Right ventricle myocardium superior (tissue), 1 donor: ENCODE measurements around the gene FAM222A. TPM values are rescaled to one million over a fixed set of nuclear protein-coding genes. Genes with fewer than 3 reads are reported as not detected.
A peak's percentile ranks its signal among the peaks of the same experiment; 100 is the strongest.

Experiments used
- ATAC-seq: fragments of 200-7000 bp; cut with Tn5 transposase; one replicate; pipeline ENCODE4 v1.9.1; 2020; ENCODE audit warnings: mild to moderate bottlenecking; ENCODE audit not compliant: poor library complexity
- DNase-seq: peaks from one replicate; pipeline ENCODE4 v3.0.0-alpha.2; 2020
- intact Hi-C: fragments of 100-400 bp; cut with DNase I; formaldehyde crosslinking; loops from one replicate; pipeline ENCODE4 v1.11.2; 2022
- total RNA-seq: library from RNA; stranded (reverse); fragmentation: NEBNext Ultra II Directional; extraction: Animal tissue kit (Norgen Biotek cat#: 25700); gene quantifications from one replicate; pipeline ENCODE4 v1.2.1, GENCODE V29; 2021
- donor health status: DM: no; HTN: yes; CAD: no; lungs with severe emphysema.

Gene FAM222A
- total RNA-seq, 1 donor from 2014 or later: 25.0 TPM

- peak; percentile 20 for DNase-seq
- intact Hi-C loops: no loop called here
- ATAC-seq: no peak
Measured at GRCh38 chr12:109731231-109731731, 17.7 kb downstream of the FAM222A start.

GRCh38 chr12:109731806-109732205, 18.2 kb downstream of the FAM222A start:
- ATAC-seq: no peak

GRCh38 chr12:109732321-109733305, 19.0 kb downstream of the FAM222A start:
- ATAC-seq (no peak), DNase-seq (peak; percentile 31)
- intact Hi-C loops: no loop called here

More at GRCh38 chr12:109731806-109732205, 18.2 kb downstream of the FAM222A start:
- peak; percentile 7 for DNase-seq
- intact Hi-C loops: no loop called here

- intact Hi-C loops: no loop called here
Measured at GRCh38 chr12:109734219-109735000, 20.8 kb downstream of the FAM222A start.

GRCh38 chr12:109735051-109735521, 21.5 kb downstream of the FAM222A start:
- DNase-seq: peak; percentile 23
- ATAC-seq: peak; percentile 33
- intact Hi-C loops: no loop called here

More at GRCh38 chr12:109734219-109735000, 20.8 kb downstream of the FAM222A start:
- DNase-seq (peak; percentile 34), ATAC-seq (no peak)

DNA sequence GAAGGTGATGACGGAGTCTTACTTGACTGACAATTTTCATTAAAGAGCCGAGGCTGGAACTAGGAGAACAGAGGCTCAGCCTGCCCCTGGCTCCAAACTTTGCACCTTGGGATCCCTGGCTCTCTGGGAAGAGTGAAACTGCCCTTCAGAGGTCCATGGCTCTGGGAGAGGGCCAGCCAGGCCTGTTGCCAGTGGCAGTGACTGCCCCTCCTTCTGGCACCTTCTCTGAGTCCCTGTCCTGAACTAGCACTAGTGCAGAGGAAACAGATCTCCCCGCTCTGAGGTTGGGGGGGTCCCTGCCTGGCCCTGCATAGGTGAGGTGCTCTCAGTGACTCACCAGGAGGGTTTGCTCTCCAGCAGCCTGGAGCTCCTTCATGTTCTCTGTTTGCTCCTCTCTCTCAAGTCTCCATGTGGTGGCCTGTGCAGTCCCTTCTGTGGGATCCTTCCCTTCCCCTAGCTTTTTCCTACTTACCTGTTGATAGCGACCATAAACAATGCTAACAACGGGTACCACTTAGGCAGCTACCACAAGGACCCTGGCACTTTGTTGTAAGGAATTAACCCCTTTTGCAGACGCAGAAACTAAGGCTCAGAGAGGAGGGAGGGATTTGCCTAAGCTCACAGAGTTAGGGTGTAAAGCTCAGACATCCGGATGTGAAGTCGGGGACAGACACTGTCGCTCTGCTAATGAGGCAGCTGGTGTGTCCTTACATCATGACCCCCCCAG, 22.4 kb downstream of the FAM222A start:
- peak; percentile 71 for DNase-seq
- intact Hi-C loops: no loop called here
- peak; percentile 85 for ATAC-seq

DNA sequence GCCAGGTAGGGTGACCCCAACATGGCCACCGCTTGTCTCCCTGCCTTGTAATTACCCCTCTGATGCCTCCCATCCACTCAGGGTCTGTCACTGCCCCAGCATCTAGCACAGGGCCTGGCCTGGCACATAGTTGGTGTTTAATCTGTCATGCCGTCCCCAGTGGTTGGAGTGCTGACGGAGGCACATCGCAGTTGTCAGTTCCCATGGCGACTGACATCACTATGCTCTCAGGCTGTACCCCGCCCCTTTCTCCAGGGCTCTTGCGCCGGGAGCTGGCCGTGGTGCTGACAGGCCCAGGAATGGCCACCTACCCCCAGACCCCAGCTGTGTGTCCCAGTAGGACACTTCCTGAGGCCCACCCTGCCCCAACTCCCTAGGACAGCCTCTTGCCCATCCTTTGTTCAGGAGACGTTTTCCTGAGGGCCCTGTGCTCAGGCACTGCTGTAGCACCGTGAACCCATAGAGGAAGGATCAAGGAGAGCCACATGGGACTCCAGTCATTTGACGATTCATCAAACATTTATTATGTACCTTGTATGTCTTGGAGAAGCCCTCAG, 23.0 kb downstream of the FAM222A start:
- ATAC-seq: peak; percentile 22
- DNase-seq: peak; percentile 37

DNA sequence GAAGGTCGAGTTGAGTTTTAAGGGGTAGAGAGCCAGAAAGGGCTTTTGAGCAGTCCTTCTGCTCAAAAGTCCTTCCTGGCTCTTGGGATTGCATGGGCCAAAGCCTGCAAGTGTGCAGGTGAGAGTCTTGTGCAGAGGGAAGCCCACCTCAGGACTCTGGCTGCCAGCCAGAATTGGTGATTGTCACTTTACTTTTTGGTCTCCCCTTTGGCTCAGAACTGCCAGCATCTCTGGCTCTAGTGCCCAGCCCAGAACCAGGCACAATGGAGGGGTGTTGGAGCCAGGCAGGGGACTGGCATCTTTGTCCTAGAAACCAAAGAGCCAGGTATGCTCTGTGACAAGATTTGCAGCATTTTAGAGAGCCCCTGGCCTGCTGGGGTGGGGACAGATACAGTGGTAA, 23.5 kb downstream of the FAM222A start:
- ATAC-seq (no peak), DNase-seq (no peak)
- intact Hi-C loops: no loop called here

More for the DNA sequence above, 23.0 kb downstream of the FAM222A start:
- intact Hi-C loops: no loop called here

- DNase-seq: peak; percentile 15
- intact Hi-C loops: no loop called here
Measured at GRCh38 chr12:109737631-109738030, 24.0 kb downstream of the FAM222A start.

DNA sequence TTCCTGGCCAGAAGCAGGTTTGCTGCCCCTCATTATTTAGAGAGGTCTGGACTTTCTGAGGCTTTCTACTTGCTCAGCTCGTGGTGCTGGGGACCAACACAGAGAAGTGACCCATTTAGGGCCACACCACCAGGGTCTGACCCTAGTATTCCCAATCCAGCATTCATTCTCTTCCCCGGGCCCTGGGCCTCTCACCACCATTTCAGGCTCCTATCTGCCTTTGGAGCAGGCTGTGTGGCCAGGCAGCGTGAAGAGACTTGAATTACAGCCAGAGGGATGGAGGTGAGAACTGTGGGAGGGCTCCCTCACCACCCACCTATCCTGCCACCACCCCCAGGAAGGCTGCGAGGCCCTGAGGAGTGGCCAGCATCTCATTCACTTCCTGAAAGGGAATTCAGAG, 24.6 kb downstream of the FAM222A start:
- DNase-seq (peak; percentile 30), ATAC-seq (no peak)
- intact Hi-C loops: no loop called here

More at GRCh38 chr12:109737631-109738030, 24.0 kb downstream of the FAM222A start:
- no peak for ATAC-seq

DNA sequence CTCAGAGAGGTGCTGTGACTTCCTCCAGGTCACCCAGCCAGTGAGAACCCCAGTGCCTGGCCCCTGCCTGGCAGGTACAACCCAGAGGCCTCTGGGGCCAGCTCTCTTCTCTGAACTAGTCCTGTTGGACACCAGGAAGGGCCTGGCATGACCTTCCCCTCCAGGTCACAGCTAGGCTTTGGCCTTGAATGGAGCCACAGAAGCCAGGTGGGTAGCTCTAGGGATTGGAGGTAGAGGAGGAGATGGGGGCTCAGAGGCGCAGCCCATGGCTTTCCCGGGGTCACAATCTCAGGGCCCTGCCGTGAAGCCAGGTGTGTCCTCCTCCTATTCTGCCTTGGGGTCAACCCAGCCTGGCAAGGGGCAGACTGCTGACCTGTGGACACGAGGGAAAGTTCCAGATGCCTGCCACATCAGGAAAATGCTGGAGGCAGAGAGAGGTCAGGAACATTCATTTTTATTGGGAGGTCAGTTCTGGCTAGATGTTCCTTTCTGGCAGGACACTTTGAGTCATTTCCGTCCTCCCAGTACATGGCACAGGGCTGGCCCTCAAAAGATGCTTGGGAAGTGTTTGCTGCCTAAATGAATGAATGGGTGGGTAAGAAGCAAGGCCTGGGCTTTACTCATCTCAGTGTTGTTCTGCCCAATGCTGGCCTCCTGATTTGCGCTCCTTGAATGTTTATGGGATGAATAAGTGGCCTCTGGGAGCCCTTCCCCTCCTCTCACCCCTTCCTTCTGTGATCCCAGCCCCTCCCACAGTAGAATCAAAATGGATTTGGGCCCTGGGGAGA, 25.4 kb downstream of the FAM222A start:
- DNase-seq (peak; percentile 17), ATAC-seq (no peak)
- intact Hi-C loops: no loop called here

DNA sequence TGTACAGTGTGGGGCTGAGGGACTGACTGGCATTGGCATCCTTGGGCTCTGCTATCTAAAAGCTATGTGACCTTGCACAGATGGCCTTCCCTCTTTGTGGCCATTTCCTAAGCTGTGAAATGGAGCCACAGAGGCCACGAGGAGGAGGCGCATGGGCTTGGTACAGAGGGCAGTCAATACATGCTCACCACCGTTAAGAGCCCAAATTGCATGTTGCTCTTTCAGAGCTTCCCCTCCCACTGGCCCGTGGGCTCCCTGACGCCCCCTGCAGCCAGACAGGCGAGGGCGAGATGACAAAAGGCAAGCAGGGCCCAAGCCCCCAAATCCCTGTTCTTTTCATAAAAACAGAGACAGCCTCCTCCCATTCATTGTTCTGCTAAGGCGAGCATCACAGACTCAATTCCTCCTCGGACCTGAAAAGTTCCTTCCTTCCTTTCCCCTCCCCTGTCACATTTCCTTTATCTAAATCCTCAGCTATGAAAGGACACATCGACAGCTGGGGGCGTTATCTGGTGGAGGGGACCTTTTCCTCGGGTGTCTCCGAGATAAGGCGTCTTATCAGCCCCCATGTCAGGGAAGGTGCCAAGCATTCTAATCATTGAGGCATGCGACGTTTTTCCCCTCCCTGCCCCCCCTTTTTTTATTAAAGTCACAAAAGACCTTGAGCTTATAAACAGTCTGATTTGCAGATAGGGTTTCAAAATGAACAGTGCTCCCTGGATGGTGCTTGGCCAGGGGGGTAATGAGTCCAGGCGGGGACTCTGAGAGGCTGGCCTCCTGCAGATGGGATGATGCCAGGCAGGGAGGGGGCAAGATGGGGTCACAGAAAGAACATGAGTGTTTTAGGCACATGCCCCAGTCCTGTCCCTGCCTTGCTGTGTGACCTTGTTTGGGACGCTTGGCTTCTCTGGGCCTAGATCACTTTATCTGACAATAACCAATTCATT, 26.4 kb downstream of the FAM222A start:
- intact Hi-C loops: no loop called here
- ATAC-seq (no peak), DNase-seq (peak; percentile 23)

DNA sequence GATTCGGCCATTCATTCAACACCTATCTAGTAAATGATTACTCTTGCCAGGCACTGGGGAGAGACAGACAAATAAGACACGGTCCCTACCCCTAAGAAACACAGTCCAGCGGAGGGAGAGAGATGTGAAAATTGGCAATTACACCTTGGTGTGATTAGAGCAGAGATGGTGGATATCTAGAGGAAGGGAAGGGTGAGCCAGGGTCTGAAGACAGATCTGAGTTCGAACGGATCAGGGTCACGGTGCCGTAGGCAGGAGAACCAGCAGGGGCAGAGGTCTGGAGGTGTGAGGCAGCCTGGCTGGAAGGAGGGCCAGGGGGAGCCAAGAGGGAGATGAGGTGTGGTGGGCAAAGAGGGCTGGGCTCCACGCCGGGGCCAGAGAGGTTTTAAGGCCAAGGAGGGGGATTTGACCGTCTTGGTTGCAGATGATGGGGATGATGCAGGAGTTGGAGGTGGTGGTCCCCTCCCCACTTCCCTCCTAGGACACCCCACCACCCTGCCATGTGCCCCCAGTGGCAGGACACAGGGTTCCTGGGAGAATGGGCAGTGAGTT, 27.1 kb downstream of the FAM222A start:
- intact Hi-C loops: no loop called here
- DNase-seq: peak; percentile 9
- ATAC-seq: no peak

DNA sequence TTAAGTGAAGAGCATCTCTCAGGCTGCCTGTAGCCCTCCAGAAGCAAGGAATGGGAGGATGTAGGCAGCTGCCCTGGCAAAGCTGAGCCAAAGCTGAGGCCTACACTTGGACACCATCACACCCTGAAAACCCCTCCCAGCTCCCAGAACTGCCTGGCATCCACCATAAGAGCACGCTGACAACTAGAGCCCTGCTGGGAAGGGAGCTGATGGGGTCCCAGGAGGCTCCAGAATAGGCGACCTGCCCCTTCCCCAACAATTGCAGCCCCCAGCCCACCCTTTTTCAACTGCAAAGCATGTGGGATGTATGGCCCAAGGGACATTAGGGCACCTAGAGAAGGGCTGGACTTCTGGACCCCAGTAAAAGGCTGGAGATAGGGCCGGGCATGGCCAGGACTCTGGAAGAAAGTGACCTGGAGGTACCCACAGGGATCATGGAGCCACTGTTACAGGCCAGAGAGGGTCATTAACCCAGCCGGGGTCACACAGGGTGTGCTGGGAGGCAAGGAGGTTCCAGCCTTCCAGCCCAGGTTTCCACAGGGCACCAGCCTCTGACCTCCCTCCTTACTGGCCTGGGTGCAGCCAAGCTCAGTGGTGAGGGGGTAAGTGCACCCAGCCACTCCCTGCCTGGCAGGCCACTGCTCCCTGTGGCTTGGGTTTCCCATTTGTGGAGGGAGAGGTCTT, 27.8 kb downstream of the FAM222A start:
- ATAC-seq (no peak), DNase-seq (peak; percentile 8)
- intact Hi-C loops: no loop called here

DNA sequence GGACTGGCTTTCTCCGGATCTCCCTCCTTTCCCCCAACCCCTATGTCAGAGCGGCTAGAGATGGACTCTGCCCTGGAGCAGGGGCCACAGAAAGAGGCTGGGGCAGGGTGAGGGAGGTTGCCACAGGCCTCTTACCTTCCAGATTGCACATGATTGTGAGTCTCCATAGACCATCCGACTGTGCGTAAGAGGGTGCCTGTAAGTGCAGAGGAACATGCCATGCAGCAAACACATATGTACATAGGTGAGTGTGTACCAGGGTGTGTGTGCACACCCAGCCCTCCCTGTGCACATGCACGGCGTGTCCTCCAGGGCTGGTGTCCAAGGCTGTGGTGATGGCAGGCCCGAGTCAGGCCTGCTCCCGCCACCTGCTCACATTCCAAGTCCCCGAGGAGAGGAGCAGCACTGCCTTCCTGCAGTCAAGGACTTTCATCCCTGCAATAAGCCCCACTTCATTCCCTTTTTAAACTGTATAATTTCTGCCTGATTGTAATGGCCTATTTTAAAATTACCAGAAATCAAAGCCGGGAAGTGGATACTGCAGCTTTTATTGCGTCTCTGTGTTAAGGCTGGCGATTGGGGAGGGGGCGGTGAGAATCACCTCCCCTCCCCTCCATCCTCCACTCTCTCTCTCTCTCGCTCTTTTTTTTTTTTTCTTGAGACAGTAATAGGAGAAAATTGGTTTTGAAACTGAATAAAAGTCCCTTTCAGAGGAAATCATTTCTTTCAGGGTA, 28.5 kb downstream of the FAM222A start:
- intact Hi-C loops: no loop called here
- peak; percentile 0 for DNase-seq

More for the DNA sequence above, 28.5 kb downstream of the FAM222A start:
- ATAC-seq: no peak
